GM12872 (cell line): ENCODE results near the gene SLC1A4.
A peak's percentile ranks its signal among the peaks of the same experiment; 100 is the strongest.

Source experiments
- CTCF ChIP-seq: IDR thresholded peaks from 3 replicates; pipeline ENCODE4 v1.5.1; 2011; ENCODE audit warnings: low read depth, mild to moderate bottlenecking, low read length, moderate library complexity; ENCODE audit not compliant: insufficient read depth

Gene SLC1A4

GRCh38 chr2:65071499-65072180 lies 82.4 kb downstream of the SLC1A4 start:
- TF ChIP-seq CTCF: peak; percentile 31; the same call in 1 of the 3 replicates

GRCh38 chr2:65072181-65072970 lies 83.2 kb downstream of the SLC1A4 start:
- TF ChIP-seq CTCF: no peak
